HepG2 (cell line): Measurements from ENCODE around the gene ARFGAP2. TPM values are rescaled to one million over a fixed set of nuclear protein-coding genes. Genes with fewer than 3 reads are reported as not detected.

Experiments
- ATAC-seq: fragments of 200-7000 bp; cut with Tn5 transposase; 3 replicates; pipeline ENCODE4 v1.9.1; 2020; ENCODE audit warnings: mild to moderate bottlenecking, moderate library complexity
- BruUV-seq: library from RNA; stranded (reverse); fragments of 400-500 nt; replicated peaks from 2 replicates; lab custom pipeline; 2021; lab: Mats Ljungman, UMichigan
- CTCF ChIA-PET: fragments of 300-600 bp; formaldehyde crosslinking; extraction: SDS; loops from one replicate; lab custom pipeline; 2021; ENCODE audit warnings: low total read pairs, inconsistent platforms, low intra/inter-chr PET ratio; lab: Yijun Ruan, JAX
- POLR2A ChIA-PET: fragments of 350-600 bp; sonication (Branson Sonifier 250); formaldehyde crosslinking; loops from one replicate; lab custom pipeline; 2020; ENCODE audit warnings: antibody characterized with exemption, inconsistent platforms; lab: Yijun Ruan, JAX
- DNase-seq: peaks from one replicate; pipeline ENCODE4 v3.0.0-alpha.2; 2015; ENCODE audit warnings: low spot score
- FAIRE-seq: peaks from 3 replicates; lab custom pipeline; 2011; peaks lifted over from hg19 to GRCh38; lab: Jason Lieb, UNC
- H2AFZ ChIP-seq: one replicate; pipeline ENCODE4 v1.6.1; 2011; ENCODE audit warnings: low read length, inconsistent platforms
- H3K27ac ChIP-seq: fragments of 300-600 bp; 3 replicates; pipeline ENCODE4 v1.8.0; 2011; ENCODE audit warnings: mixed run types, mild to moderate bottlenecking, mixed read lengths, low read length, inconsistent platforms; ENCODE audit not compliant: insufficient read depth; ENCODE audit errors: extremely low read length
- H3K27me3 ChIP-seq, 2 experiments: fragments of 200-600 bp in 1 of 2; 2 replicates in 1 of 2; 3 replicates in 1 of 2; pipeline versions ENCODE4 v1.6.0 to v1.8.0; 2011; ENCODE audit warnings: low read length in 2 of 2, mild to moderate bottlenecking in 2 of 2, moderate library complexity in 2 of 2, inconsistent platforms in 1 of 2; ENCODE audit not compliant: insufficient read depth in 2 of 2, control insufficient read depth in 1 of 2
- H3K36me3 ChIP-seq, 2 experiments: fragments of 200-600 bp in 1 of 2; replicated peaks in 1 of 2; 2 replicates in 1 of 2; 3 replicates in 1 of 2; pipeline versions ENCODE4 v1.5.1 to v1.8.0; 2011; ENCODE audit warnings: low read length in 2 of 2, inconsistent platforms in 1 of 2; ENCODE audit not compliant: insufficient read depth in 2 of 2, control insufficient read depth in 1 of 2
- H3K4me1 ChIP-seq: 2 replicates; pipeline ENCODE4 v1.5.1; 2012; ENCODE audit warnings: low read length, inconsistent platforms; ENCODE audit not compliant: insufficient read depth
- H3K4me2 ChIP-seq: 2 replicates; pipeline ENCODE4 v1.6.0; 2011; ENCODE audit warnings: low read depth, low read length, inconsistent platforms
- H3K4me3 ChIP-seq, 3 experiments: fragments of 200-600 bp in 1 of 3; sonication (generic), shearing (Covaris generic) in 1 of 3; replicated peaks in 1 of 3; 2 replicates each; pipeline ENCODE4 v1.5.1; 2011 to 2016; ENCODE audit warnings: low read length in 3 of 3, inconsistent platforms in 2 of 3, low read depth in 2 of 3, mild to moderate bottlenecking in 2 of 3, control low read depth in 1 of 3, mixed read lengths in 1 of 3; ENCODE audit not compliant: insufficient read depth in 1 of 3
- H3K79me2 ChIP-seq: one replicate; pipeline ENCODE4 v1.6.1; 2011; ENCODE audit warnings: low read length, inconsistent platforms; ENCODE audit not compliant: insufficient read depth
- H3K9ac ChIP-seq: 2 replicates; pipeline ENCODE4 v1.6.0; 2011; ENCODE audit warnings: mild to moderate bottlenecking, low read depth, low read length, inconsistent platforms; ENCODE audit not compliant: insufficient read depth
- H3K9me3 ChIP-seq: 2 replicates; pipeline ENCODE4 v1.5.1; 2012; ENCODE audit warnings: mild to moderate bottlenecking, low read length
- H4K20me1 ChIP-seq: 2 replicates; pipeline ENCODE4 v1.6.0; 2011; ENCODE audit warnings: inconsistent platforms, mild to moderate bottlenecking, low read length, moderate library complexity; ENCODE audit not compliant: insufficient read depth
- ATF7 ChIP-seq, 2 experiments: fragments of 450-650 bp in 1 of 2; sonication (generic) in 1 of 2; formaldehyde crosslinking in 1 of 2; IDR thresholded peaks; 2 replicates each; pipeline versions ENCODE4 v1.4.0 to v1.6.1; 2016 to 2020; ENCODE audit warnings: antibody characterized with exemption in 1 of 2, mild to moderate bottlenecking in 1 of 2, missing genetic modification reagents in 1 of 2
- NONO ChIP-seq, 2 experiments: fragments of 450-650 bp in 1 of 2; sonication (generic) in 1 of 2; formaldehyde crosslinking in 1 of 2; IDR thresholded peaks in 1 of 2; conservative IDR thresholded peaks in 1 of 2; 2 replicates each; pipeline versions ENCODE4 v1.6.1 to v1.8.0; 2017 to 2022; ENCODE audit warnings: mild to moderate bottlenecking in 1 of 2, missing genetic modification reagents in 1 of 2, moderate library complexity in 1 of 2
- ZBTB1 ChIP-seq: sonication (generic); formaldehyde crosslinking; IDR thresholded peaks from 2 replicates; pipeline ENCODE4 v1.4.0; 2020; ENCODE audit warnings: missing genetic modification reagents, borderline replicate concordance
- ZBTB8A ChIP-seq: sonication (generic); formaldehyde crosslinking; IDR thresholded peaks from 2 replicates; pipeline ENCODE4 v1.4.0; 2020; ENCODE audit warnings: mild to moderate bottlenecking, low read depth, missing genetic modification reagents, borderline replicate concordance
- ZFP82 ChIP-seq: sonication (generic); formaldehyde crosslinking; IDR thresholded peaks from 2 replicates; pipeline ENCODE4 v1.5.1; 2020; ENCODE audit warnings: mild to moderate bottlenecking, missing genetic modification reagents, borderline replicate concordance
- ZNF280D ChIP-seq: sonication (generic); formaldehyde crosslinking; IDR thresholded peaks from 2 replicates; pipeline ENCODE4 v1.5.1; 2020; ENCODE audit warnings: mild to moderate bottlenecking, missing genetic modification reagents
- ZNF382 ChIP-seq: sonication (generic); formaldehyde crosslinking; IDR thresholded peaks from 2 replicates; pipeline ENCODE4 v1.5.0; 2020; ENCODE audit warnings: missing genetic modification reagents, mild to moderate bottlenecking, borderline replicate concordance
- ZNF839 ChIP-seq: sonication (generic); formaldehyde crosslinking; IDR thresholded peaks from 2 replicates; pipeline ENCODE4 v1.4.0; 2020; ENCODE audit warnings: missing genetic modification reagents, mild to moderate bottlenecking, borderline replicate concordance
- WGBS: methylation state at CpG from one replicate; pipeline ENCODE4 v1.1.6; 2017; ENCODE audit warnings: low lambda C conversion rate; 5-methylcytosine and 5-hydroxymethylcytosine counted together
- in situ Hi-C: cut with HindIII; loops from 2 replicates; pipeline ENCODE4 v1.10.0; 2017; ENCODE audit warnings: low pct_unique_long_range_greater_than_20kb; ENCODE audit not compliant: extremely low pct_ligation_motif_present
- intact Hi-C: fragments of 100-400 bp; cut with micrococcal nuclease; formaldehyde crosslinking; loops from one replicate; pipeline ENCODE4 v1.10.0; 2022; ENCODE audit not compliant: unreplicated experiment
- polyA plus RNA-seq, 8 experiments: library from polyadenylated mRNA; depleted of rRNA in 3 of 8; stranded (reverse) in 7 of 8; unstranded in 1 of 8; fragments of >200 nt; fragmentation: Illumina TruSeq in 4 of 8; extraction: Trizol in 4 of 8; gene quantifications; 2 replicates each; pipeline versions ENCODE4 v1.2.1 to v1.2.3, GENCODE V29; 2011 to 2016; ENCODE audit warnings: low read depth in 4 of 8, missing spikeins in 1 of 8, mixed read lengths in 1 of 8; ENCODE audit not compliant: insufficient read depth in 1 of 8
- total RNA-seq, 5 experiments: library from RNA; depleted of rRNA; stranded (reverse); fragments of >200 nt; fragmentation: Illumina TruSeq; extraction: Trizol; gene quantifications; 2 replicates each; pipeline ENCODE4 v1.2.3, GENCODE V29; 2016; ENCODE audit warnings: low read depth in 1 of 5

The ARFGAP2 gene
- total and polyA plus RNA-seq, 2 of the 13 experiments (the other 11 are each of a cell fraction or from before 2014, with no cell fraction given): 32.3 to 75.3 TPM

- no peak overlapping the region for H2AFZ ChIP-seq
- in situ Hi-C loops: no loop called here
- CTCF ChIA-PET: no interaction called here
Observed at GRCh38 chr11:47147250-47147649, 29.4 kb downstream of the ARFGAP2 start.

More at GRCh38 chr11:47147250-47147649, 29.4 kb downstream of the ARFGAP2 start:
- no peak for FAIRE-seq
- POLR2A ChIA-PET: no interaction called here
- Histone ChIP-seq H3K4me3 (no peak overlapping the region), H4K20me1 (no peaks in the 10 kb centered on the region), H3K36me3 (peaks cover 0 to 3% of the 10 kb centered on the region in 2 experiments; a peak in 2 of 5 replicates), H3K27me3 (no peaks in the 10 kb centered on the region), H3K4me2 (no peak overlapping the region), H3K4me1 (no peaks in the 10 kb centered on the region), H3K79me2 (no peaks in the 10 kb centered on the region), H3K9ac (no peak overlapping the region), H3K27ac (no peak overlapping the region), H3K9me3 (no peaks in the 10 kb centered on the region)
- intact Hi-C loops: no loop called here
- no peak for TF ChIP-seq ZFP82 (CRISPR knock-in tag)
- no peak for TF ChIP-seq ZNF839 (CRISPR knock-in tag)
- TF ChIP-seq ZNF280D: no peak
- TF ChIP-seq ZNF382 (CRISPR knock-in tag): no peak
- TF ChIP-seq ZBTB8A (CRISPR knock-in tag): no peak
- no peak for TF ChIP-seq NONO (IDR thresholded peaks at IDR 0.05)
- TF ChIP-seq NONO (CRISPR knock-in tag; conservative IDR thresholded peaks at IDR 0.05): no peak
- TF ChIP-seq ZBTB1 (CRISPR knock-in tag): no peak
- no peak for TF ChIP-seq ATF7 (IDR thresholded peaks at IDR 0.05)
- no peak for TF ChIP-seq ATF7 (CRISPR knock-in tag; IDR thresholded peaks at IDR 0.05)
- no peak for ATAC-seq
- no peak for DNase-seq
- 67% methylated on average over 1 of the region's 2 CpGs for WGBS
- no TSS peak for BruUV-seq
